Cerebellar cortex (tissue), 1 donor: Measurements from ENCODE around the gene ZFP82.

Source experiments
- DNase-seq: peaks from one replicate; pipeline ENCODE4 v3.0.0-alpha.2; 2015; ENCODE audit warnings: low spot score

The ZFP82 gene

DNA sequence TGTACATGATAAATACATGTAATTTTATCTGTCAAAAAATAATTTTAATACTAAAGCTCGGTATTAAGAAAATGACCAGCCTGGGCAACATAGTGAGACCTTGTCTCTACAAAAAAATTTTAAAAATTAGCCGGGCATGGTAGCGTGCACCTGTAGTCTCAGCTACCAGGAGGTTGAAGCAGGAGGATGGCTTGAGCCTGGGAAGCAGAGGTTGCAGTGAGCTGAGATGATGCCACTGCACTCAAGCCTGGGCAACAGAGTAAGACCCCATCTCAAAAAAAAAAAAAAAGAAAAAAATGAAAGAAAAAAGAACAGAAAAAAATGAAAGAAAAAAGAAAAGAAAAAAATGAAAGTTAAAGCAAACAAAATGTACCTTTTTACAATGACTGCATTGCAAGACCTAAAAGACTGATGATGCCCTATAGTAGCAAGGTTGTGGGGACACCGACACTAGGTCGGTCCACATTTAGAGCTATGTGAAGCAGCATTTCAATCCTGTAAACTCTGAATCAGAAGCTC, 44.7 kb downstream of the ZFP82 start:
- DNase-seq = no peak

DNA sequence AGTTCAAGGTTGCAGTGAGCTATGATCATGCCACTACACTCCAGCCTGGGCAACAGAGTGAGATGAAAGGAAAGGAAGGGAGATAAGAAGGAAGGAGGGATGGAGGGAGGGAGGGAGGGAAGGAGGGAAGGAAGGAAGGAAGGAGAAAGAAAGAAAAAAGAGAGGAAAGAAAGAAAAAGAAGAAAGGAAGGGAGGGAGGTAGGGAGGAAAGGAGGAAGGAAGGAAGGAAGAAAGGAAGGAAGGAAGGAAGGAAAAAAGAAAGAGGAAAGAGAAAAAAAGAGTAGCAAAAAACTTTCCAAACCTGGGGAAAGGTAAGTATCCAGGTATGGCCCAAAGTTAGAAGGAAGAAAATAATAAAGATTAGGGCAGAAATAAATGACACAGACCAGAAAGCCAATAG, 46.6 kb downstream of the ZFP82 start:
- DNase-seq = no peak

DNA sequence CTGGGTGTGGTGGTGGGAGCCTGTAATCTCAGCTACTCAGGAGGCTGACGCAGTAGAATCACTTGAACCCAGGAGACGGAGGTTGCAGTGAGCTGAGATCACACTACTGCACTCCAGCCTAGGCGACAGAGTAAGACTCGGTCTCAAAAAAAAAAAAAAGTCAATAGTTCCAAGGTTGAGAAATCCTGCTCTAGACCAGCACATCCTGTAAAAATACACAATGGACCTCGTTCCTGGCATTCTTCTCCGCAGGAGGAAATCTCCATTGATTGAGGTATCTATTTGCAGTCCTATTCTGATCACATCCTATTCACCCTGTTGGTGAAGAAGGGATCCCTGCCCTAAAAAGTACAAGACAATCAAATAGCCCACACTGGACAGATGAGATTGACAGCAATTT, 54.6 kb downstream of the ZFP82 start:
- DNase-seq = no peak
